Choroid plexus epithelial cell (primary cell): ENCODE results near the gene GRB10.

Experiments
- DNase-seq: peaks from one replicate; pipeline ENCODE4 v3.0.0-alpha.2; 2010; ENCODE audit warnings: low read depth
- H3K4me3 ChIP-seq: 2 replicates; pipeline ENCODE4 v1.5.1; 2011; ENCODE audit warnings: low read depth, mild to moderate bottlenecking, control low read depth, low read length, moderate library complexity
- CTCF ChIP-seq: conservative IDR thresholded peaks from 2 replicates; pipeline ENCODE4 v1.5.1; 2011; ENCODE audit warnings: low read depth, mild to moderate bottlenecking, control low read depth, inconsistent platforms, low read length, moderate library complexity

The GRB10 gene

GRCh38 chr7:50793947-50794570, 11.4 kb upstream of the GRB10 start:
- no peak for TF ChIP-seq CTCF
- DNase-seq, result no peak
- peak overlapping the region; percentile 68 for H3K4me3 ChIP-seq

GRCh38 chr7:50793120-50793946, 10.6 kb upstream of the GRB10 start:
- peak; percentile 70 for DNase-seq
- no peak for TF ChIP-seq CTCF
- H3K4me3 ChIP-seq, result peak overlapping the region; percentile 68

GRCh38 chr7:50792342-50793119, 9.8 kb upstream of the GRB10 start:
- DNase-seq, result peak; percentile 76
- TF ChIP-seq CTCF, result no peak
- H3K4me3 ChIP-seq, result peak overlapping the region; percentile 68

- peak overlapping the region; percentile 68 for H3K4me3 ChIP-seq
- DNase-seq, result peak; percentile 74
- no peak for TF ChIP-seq CTCF
These were observed 9.2 kb upstream of the GRB10 start for GRCh38 chr7:50791938-50792341.

- DNase-seq, result no peak
- no peak for TF ChIP-seq CTCF
- H3K4me3 ChIP-seq, result peak overlapping the region; percentile 68
These were observed 8.8 kb upstream of the GRB10 start for GRCh38 chr7:50791363-50791937.

GRCh38 chr7:50790381-50790780, 7.7 kb upstream of the GRB10 start:
- no peak for DNase-seq
- TF ChIP-seq CTCF, result no peak
- no peak overlapping the region for H3K4me3 ChIP-seq
